Left colon (tissue), 2 donors: ENCODE measurements around the gene PCDHGA2. TPM values are rescaled to one million over a fixed set of nuclear protein-coding genes. Genes with fewer than 3 reads are reported as not detected.
"Not testable (repeated sequence)": the region's sequence is repeated elsewhere in the genome, so short reads cannot be mapped to it uniquely, and the experiment has no call there.

Source experiments
- ATAC-seq: fragments of 200-7000 bp; cut with Tn5 transposase; one replicate; pipeline ENCODE4 v1.9.1; 2020; ENCODE audit warnings: mild to moderate bottlenecking, moderate library complexity
- DNase-seq, 2 donors: peaks; one replicate each; pipeline ENCODE4 v3.0.0-alpha.2; 2020
- intact Hi-C, 2 donors: fragments of 100-400 bp; cut with DNase I in 1 of 2; cut with micrococcal nuclease in 1 of 2; formaldehyde crosslinking; loops; one replicate each; pipeline versions ENCODE4 v1.11.2 to v1.14.0; 2022; cut with DNase I, micrococcal nuclease
- long read RNA-seq: library from polyadenylated mRNA; unstranded; transcript quantifications from one replicate; pipeline ENCODE4 v2.0.0, GENCODE V29; 2021
- total RNA-seq, 2 donors: library from RNA; stranded (reverse); fragmentation: NEBNext Ultra II Directional; extraction: Animal tissue kit (Norgen Biotek cat#: 25700); gene quantifications; one replicate each; pipeline ENCODE4 v1.2.1, GENCODE V29; 2021
- donor health status: DM: no; HTN: no; CAD: no.
- donor health status: DM: yes; HTN: yes; CAD: no.

PCDHGA2 gene
- total RNA-seq, result under 1 TPM; 0.31 to 0.75 TPM
- long read RNA-seq, full-length matches to known transcripts, result 1 of 1 reads
- long read RNA-seq, partial matches to known transcripts, result 0 of 1 reads
- long read RNA-seq, other reads (novel, unspliced or antisense), result 0 of 1 reads

- DNase-seq, result no peak
- no peak for ATAC-seq
- intact Hi-C loops, result no loop called here
These were observed at the start of gene PCDHGA2 for GRCh38 chr5:141338538-141339306. Gene PCDHGA2 (plus strand): TSS chr5:141338760.

GRCh38 chr5:141298376-141298775 is 40.2 kb upstream of the PCDHGA2 start:
- DNase-seq (no peak), ATAC-seq (no peak)
- intact Hi-C loops, result no loop called here

- intact Hi-C loops, result no loop called here
- no peak for ATAC-seq
- no peak for DNase-seq
These were observed 34.8 kb upstream of the PCDHGA2 start, which contains the start of gene SLC25A2 for GRCh38 chr5:141303756-141304155. Gene SLC25A2 (minus strand): TSS chr5:141304049. CDS start chr5:141303865, 184 bp downstream.

- intact Hi-C loops, result no loop called here
- ATAC-seq, result no peak
These were observed 31.9 kb upstream of the PCDHGA2 start for GRCh38 chr5:141306630-141307029.

GRCh38 chr5:141313711-141314110 is 24.8 kb upstream of the PCDHGA2 start:
- intact Hi-C loops, result no loop called here
- ATAC-seq (no peak), DNase-seq (no peak)

More at GRCh38 chr5:141306630-141307029, 31.9 kb upstream of the PCDHGA2 start:
- no peak for DNase-seq

- ATAC-seq, DNase-seq, intact Hi-C loops: not testable (repeated sequence)
These were observed 21.6 kb upstream of the PCDHGA2 start for GRCh38 chr5:141316963-141317362.

- DNase-seq (no peak), ATAC-seq (no peak)
- intact Hi-C loops, result no loop called here
These were observed 19.4 kb upstream of the PCDHGA2 start for GRCh38 chr5:141319202-141319601.

GRCh38 chr5:141319699-141320098 is 18.9 kb upstream of the PCDHGA2 start:
- ATAC-seq (no peak), DNase-seq (no peak)
- intact Hi-C loops, result loop anchor here in 1 of 2 donors (10.0 kb wide), 2 partner anchors 205 to 245 kb away; no protein-coding TSS in a partner anchor

- DNase-seq, result peak; percentile 91 to 93
- intact Hi-C loops, result loop anchor here in 1 of 2 donors (10.0 kb wide), 2 partner anchors 204 to 244 kb away; no protein-coding TSS in a partner anchor
- ATAC-seq, result peak; percentile 99
These were observed 18.1 kb upstream of the PCDHGA2 start, which contains the start of gene TAF7 for GRCh38 chr5:141320225-141321169. Gene TAF7 (minus strand): TSS chr5:141320784. CDS start chr5:141320044, 740 bp downstream.

GRCh38 chr5:141322261-141322660 is 16.3 kb upstream of the PCDHGA2 start:
- no peak for ATAC-seq
- DNase-seq, result no peak
- intact Hi-C loops, result loop anchor here in 1 of 2 donors (10.0 kb wide), 2 partner anchors 203 to 243 kb away; no protein-coding TSS in a partner anchor

- ATAC-seq (peak; percentile 99), DNase-seq (peak; percentile 53 to 75)
- intact Hi-C loops, result loop anchor here in 1 of 2 donors (10.0 kb wide), 2 partner anchors 199 to 239 kb away; no protein-coding TSS in a partner anchor
These were observed 12.3 kb upstream of the PCDHGA2 start for GRCh38 chr5:141326088-141326854.

GRCh38 chr5:141328231-141328630 is 10.3 kb upstream of the PCDHGA2 start:
- DNase-seq, result no peak
- intact Hi-C loops, result loop anchor here in 1 of 2 donors (10.0 kb wide), 2 partner anchors 197 to 237 kb away; no protein-coding TSS in a partner anchor
- ATAC-seq, result no peak

- DNase-seq, result peak in 1 of 2 donors; percentile 43
- intact Hi-C loops, result no loop called here
- no peak for ATAC-seq
These were observed 8.1 kb upstream of the PCDHGA2 start, which contains the start of gene PCDHGA1 for GRCh38 chr5:141330299-141331080. Gene PCDHGA1 (plus strand): TSS chr5:141330514.

GRCh38 chr5:141332571-141332970 is 6.0 kb upstream of the PCDHGA2 start:
- DNase-seq, intact Hi-C loops, ATAC-seq: not testable (repeated sequence)

GRCh38 chr5:141340781-141341354 is 2.3 kb downstream of the PCDHGA2 start:
- intact Hi-C loops, result loop anchor here in 1 of 2 donors (10.0 kb wide), 1 partner anchor 54 kb away; the partner anchor contains the start of genes PCDHGA8 and PCDHGB5

GRCh38 chr5:141342773-141343172 is 4.2 kb downstream of the PCDHGA2 start:
- DNase-seq, result no peak
- ATAC-seq, result no peak
- intact Hi-C loops, result loop anchor here in 1 of 2 donors (10.0 kb wide), 1 partner anchor 52 kb away; the partner anchor contains the start of genes PCDHGA8 and PCDHGB5

More at GRCh38 chr5:141340781-141341354, 2.3 kb downstream of the PCDHGA2 start:
- not testable (repeated sequence) for DNase-seq, ATAC-seq
